Measurements from ENCODE around the gene ZDHHC11.
"Not testable (repeated sequence)": the region's sequence is repeated elsewhere in the genome, so short reads cannot be mapped to it uniquely, and the experiment has no call there.

ZDHHC11 gene

DNA sequence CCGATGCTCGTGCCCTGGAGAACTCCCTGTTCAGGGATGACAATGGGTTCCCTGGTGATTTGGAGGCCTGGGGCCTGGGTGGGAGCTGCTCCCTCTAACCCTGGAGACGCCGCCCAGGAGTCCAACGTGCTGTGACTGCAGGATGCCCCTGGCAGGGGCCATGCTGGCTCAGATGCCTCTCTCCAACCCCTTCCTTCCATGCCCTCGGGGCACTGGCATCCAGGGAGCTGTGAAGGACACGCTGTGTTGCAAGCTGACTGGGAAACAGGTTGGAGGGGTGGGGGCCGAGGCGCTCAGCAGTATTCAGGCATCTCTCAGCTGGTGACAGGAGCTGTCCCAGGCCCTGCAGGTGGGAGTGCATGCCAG, 75.2 kb downstream of the ZDHHC11 start:
- DNase-seq (ENCODE audit: low read depth) = not testable (repeated sequence)

DNA sequence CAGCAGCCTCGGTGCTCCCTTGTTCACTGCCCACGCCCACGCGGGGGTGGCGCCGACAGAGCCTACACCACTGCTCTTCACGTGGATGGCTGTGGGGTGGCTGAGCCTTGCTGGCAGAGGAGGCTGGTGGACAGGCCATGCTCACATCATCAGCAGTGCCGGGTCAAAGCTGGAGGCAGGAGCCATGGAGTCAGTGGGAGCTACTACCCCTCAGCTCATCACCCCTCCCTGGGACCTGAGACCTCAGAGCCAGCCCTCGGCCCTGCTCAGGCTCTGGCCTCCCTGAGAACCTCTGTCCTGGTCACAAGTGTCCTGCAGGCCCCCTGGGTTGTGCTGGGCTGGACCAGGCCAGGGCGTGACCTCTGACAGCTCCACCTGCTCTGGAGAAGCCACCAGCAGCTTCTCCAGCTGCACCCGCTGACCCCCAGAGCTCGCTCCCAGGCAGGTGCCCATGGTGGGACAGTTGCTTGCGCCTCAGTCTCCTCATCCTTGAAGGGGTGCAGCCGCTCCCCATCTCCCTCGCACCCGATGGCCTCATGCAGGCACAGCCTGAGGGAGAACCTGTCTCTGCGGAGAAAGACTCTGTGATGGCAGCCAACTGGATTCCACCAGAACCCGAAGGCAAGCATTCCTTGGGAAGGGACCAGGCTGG, 75.8 kb downstream of the ZDHHC11 start:
- not testable (repeated sequence) for DNase-seq (ENCODE audit: low read depth)

DNA sequence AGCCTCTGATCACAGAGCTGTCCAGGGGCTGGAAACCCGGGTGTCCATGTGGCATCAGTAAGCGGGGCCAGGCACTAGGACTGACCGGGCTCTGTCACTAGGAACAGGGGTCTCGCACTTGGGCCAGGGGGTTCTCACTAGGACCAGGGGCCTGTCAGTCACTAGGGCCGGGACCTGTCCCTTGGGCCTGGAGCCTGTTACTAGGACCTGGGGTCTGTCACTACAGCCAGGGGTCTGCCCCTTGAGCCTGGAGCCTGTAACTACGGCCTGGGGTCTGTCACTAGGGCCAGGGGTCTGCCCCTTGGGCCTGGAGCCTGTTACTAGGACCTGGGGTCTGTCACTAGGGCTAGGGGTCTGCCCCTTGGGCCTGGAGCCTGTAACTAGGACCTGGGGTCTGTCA, 76.5 kb downstream of the ZDHHC11 start:
- not testable (repeated sequence) for DNase-seq (ENCODE audit: low read depth)

DNA sequence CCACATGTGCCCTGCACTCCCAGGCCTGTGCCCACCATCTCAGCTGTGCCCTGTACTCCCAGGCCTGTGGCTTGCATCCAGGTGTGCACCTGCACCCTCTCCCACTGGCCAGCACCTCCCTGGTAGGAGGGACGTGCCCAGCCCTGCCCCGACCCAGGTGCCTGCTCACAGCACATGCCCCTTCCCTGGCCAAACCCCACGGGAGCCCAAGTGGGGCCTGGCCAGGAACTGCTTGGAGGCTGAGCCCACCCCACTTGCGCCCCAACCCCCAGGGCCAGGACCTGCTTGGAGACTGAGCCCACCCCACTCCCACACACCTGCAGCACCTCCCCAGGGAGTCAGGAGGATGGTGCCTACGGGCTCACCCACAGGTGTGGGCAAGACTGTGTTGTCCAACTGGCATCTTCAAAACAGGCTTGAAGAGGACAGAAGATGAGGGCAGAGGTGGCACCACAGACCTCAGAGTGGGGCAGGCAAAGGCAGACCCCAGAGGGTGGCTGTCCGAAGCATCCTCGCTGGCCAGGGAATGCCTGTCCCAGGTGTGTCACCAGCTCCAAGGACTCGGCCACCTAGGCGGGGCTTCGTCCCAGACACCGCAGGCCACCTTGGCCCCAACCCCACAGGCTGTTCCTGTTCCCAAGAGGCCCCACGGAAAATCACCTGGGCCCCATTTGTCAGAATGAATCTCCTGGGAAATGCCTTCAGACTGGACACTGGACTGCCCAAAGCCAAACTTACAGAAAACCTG, 77.1 kb downstream of the ZDHHC11 start:
- no peak for DNase-seq (ENCODE audit: low read depth)

DNA sequence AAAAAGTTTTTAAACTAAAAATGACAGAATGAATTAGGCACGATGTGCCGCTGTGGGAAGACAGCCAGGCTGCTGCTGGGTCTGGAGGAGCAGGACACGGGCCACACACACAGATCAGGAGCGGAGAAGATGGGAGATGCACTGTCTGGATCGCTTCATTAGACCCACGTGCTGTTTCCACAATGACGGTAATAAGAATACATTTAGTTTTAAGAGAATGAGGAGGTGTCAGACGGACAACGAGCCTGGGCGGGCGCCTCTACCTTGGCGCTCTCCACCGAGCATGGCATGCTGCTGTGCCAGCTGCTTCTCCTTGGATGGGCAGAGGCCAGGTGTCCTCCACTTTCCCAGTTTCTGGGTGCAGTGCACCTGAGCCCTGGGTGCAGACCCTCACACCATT, 77.9 kb downstream of the ZDHHC11 start:
- DNase-seq (ENCODE audit: low read depth) = not testable (repeated sequence)

DNA sequence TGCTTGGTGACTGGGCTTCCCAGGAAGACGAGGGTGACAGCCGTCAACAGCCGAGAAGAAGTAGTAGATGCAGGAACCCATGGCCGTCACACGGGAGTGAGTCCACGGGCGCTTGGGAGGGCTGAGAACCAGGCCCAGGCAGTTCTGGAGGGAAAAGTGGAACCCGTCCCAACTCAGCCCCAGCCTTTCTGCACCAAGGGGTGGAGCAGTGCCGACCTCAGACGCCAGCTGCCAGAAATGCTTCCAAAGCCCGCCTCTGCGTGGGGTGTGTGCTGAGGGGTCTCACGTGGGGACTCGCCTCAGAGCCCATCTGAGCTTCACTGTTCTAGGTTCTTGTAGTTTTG, 78.3 kb downstream of the ZDHHC11 start:
- not testable (repeated sequence) for DNase-seq (ENCODE audit: low read depth)

DNA sequence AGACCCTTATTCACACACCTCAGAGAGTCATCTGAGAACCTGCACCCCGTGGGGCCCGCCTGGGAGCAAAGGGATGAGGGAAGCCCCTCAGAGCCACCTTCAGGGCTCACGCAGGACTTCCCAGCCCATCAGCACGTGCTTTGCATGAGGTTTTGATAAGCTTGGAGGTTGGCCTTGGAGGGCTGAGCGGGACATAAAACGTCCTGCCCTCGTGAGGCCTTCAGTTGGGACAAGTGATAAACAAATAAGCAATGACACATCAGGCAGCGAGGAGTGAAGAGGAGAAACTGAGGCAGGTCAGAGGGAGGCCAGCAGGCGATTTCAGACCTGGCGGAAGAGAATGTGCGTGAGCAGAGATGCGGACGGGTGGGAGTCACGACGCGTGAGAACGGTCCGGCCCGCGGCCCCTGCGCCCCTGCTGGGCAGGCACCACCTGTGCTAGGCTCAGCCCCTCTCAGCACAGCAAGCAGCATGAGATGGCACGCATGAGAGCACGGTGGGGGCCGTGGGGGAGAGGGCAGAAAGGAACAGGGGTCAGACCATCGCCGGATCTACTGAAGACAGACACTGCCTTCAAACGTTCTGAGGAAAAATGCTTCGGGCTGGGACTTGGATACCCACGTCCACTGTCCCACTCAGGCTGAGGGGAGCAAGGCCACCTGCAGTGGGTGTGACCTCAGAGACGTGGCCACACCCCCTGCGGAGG, 78.8 kb downstream of the ZDHHC11 start:
- not testable (repeated sequence) for DNase-seq (ENCODE audit: low read depth)

DNA sequence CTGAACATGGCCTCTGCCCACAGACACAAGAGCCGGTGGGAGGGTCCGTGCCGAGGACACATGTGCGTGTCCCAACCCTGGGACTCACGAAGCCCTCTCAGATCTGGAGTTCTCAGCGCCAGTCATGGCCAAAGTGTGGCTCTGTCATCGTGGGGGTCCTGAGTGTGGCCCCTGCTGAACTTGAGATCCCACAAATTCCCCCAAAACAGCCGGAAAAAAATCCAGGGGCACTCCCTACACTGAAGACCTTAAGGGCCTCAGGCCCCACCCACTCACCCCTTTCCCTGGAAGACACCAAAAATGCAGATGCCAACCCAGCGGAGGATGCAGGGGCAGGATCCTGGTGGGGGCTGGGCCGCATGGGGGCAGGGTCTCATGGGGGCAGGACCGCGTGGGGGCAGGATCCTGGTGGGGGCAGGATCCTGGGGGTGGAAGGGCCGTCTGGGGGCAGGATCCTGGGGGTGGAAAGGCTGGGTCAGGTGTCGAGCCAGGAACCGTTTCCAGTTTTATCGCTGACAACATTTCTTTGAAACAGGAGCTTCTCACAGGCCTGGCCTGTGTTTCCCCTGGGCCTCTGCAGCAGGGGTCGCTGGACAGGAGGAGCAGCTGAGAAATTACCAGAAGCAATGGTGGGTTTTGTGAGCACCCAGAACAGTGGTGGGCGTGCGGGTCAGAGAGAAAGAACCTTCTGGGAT, 79.6 kb downstream of the ZDHHC11 start:
- DNase-seq (ENCODE audit: low read depth) = not testable (repeated sequence)

DNA sequence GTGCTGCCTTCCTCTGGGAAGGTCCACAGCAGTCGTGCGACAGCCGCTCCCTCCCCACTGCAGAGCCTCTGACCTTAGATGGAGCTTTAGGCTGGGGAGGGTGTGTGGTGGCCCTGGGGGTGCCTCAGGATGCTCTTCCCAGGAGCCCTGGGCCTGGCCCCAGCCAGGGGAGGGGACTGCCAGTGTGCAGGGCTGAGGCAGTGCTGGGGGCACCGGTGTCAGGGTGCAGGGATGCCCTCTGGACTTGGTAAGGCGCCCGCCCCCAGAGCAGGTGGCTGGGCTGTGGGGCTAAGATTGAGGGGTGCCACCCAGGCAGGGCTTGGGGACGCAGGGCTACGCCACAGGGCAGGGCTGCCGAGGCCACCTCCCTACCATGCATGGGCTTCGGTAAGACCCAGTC, 80.2 kb downstream of the ZDHHC11 start:
- not testable (repeated sequence) for DNase-seq (ENCODE audit: low read depth)

DNA sequence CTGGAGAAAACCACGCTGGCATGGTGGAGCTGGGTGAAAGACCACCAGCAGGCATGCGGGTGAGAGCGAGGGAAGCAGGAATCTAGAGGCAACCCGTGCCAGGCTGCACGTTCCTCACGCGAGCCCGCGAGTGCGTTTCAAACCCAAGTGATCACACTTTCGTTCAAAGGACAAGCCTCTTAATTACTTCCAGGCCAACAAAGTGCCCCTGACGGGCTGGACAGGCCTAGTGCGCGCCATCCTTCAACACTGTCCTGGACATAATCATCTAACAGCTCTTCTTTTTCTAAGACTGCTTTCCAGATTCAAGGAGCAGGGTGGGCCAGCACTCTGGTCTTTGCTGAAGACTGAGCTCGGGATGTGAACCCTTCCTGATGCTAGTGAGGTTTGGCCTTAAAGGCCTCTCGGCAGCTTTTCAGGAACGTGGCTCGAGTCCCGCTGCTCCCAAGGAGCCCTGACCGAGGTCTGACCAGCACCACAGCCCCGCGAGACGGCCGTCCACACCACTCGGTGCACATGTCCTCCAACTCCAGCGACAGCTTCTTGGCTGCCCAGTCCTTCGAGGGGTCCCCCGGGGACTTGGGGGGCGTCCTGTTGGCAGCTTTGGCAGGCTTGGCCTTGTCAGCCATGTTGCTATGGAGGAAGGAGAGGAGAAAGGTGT, 81.2 kb downstream of the ZDHHC11 start:
- DNase-seq (ENCODE audit: low read depth) = not testable (repeated sequence)

DNA sequence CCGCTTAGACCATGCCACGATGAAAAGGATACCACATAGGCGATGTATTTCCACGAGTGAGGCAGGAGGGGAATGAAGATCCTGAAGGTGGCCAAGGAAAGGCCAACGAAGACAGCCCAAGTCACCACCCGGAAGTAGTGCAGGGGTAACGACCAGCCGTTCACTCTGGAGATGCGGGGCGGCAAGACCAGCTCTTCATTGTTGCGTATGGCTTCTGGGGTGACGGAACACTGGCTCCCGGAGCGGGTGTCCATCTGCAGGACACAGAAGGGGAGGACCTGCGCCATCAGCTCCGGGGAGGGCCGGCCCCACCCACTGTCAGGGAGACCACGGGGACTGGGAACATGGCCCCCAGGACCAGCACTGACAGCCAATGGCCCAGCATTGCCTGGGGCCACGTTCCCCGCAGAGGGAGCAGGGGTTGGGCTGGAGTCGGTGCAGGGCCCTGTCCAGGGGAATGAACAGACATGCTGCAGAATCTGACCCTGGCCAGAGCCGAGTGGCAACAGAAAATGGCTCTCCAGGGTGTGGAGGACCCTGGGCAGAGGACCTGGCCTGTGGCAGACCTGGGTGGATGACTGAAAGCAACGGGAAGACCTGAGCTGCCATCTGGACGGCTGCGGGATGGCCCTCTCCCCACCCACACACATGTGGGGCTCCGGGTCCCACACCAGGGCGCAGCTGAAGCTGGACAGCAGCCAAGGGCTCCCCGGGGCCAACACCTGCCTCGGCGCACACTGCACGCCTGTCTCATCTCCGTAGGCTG, 83.9 kb downstream of the ZDHHC11 start:
- DNase-seq (ENCODE audit: low read depth) = no peak

DNA sequence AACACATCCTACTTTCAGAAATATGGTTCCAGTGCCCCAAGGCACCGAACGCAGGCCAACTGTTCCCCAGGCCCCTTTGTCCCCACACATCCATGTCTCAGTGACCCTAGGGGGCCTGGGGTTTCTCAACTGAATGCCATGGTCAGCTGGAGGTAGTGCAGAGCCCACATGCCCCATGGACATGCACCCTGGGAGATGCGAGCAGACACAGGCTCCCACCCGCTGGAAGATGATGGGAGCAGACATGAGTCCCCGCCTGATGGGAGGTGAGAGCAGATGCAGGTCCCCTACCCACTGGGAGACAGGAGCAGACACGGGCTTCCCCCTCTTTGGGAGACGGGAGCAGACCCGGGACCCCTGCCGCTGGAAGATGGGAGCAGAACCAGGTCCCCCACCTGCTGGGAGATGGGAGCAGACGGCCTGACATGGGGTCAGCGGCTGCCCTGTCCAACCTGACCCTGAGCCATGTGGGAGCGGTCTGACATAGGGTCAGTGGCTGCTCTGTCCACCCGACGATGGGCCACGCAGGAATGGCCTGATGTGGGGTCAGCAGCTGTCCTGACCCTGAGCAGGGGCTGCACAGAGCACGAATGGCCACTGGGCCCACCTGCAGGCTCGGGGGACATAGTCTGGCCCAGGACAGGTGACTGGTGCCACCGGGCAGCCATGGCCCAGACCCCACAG, 84.7 kb downstream of the ZDHHC11 start:
- no peak for DNase-seq (ENCODE audit: low read depth)

DNA sequence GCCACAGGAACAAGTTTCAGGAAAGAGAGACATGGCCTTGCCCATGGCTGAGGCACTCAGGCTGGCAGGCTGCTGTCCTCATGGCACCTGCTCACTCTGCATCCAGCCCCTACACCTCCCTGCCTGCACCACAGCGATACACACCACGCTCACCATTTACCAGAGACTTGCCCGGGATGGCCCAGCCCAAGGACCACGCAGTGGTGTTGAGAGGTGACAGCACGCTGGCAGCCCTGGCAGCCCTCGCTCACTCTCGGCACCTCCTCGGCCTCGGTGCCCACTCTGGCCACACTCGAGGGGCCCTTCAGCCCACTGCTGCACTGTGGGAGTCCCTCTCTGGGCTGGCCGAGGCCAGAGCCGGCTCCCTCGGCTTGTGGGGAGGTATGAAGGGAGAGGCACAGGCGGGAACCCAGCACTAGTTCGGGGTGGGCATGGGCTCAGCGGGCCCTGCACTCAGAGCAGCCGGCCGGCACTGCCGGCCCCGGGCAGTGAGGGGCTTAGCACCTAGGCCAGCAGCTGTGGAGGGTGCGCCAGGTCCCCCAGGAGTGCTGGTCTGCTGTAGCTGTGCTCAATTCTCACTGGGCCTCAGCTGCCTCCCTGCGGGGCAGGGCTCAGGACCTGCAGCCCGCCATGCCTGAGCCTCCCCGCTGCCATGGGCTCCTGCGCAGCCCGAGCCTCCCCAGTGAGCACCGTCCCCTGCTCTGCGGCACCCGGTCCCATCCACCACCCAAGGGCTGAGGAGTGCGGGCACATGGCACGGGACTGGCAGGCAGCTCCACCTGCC, 86.6 kb downstream of the ZDHHC11 start:
- no peak for DNase-seq (ENCODE audit: low read depth)

DNA sequence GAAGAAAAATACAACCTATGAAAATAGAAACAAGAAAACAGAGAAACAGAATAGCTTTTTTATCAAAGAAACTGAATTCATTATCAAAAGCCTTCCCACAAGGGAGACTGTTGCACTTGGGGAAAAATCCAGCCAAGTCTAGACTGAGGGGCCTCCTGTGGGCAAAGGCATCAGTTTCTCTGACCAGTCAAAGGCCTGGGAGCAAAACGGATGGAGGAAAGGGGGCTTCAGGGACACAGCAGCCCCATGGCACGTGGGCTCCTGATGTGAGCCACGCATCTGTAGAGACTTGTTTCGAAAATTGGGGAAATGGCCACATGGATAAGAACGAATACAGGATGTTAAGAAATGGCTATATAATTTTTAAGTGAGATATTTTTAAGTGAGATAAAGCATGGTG, 87.4 kb downstream of the ZDHHC11 start:
- DNase-seq (ENCODE audit: low read depth) = no peak

DNA sequence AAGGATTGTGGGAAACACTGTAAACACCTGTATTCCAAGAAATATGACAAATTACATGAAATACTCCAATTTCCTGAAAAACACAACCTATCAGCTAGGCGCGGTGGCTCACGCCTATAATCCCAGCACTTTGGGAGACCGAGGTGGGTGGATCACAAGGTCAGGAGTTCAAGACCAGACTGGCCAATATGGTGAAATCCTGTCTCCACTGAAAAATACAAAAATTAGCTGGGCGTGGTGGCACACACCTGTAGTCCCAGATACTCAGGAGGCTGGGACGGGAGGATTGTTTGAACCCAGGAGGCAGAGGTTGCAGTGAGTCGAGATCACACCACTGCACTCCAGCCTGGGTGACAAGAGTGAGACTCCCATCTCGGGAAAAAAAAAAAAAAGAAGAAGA, 87.8 kb downstream of the ZDHHC11 start:
- DNase-seq (ENCODE audit: low read depth) = not testable (repeated sequence)

DNA sequence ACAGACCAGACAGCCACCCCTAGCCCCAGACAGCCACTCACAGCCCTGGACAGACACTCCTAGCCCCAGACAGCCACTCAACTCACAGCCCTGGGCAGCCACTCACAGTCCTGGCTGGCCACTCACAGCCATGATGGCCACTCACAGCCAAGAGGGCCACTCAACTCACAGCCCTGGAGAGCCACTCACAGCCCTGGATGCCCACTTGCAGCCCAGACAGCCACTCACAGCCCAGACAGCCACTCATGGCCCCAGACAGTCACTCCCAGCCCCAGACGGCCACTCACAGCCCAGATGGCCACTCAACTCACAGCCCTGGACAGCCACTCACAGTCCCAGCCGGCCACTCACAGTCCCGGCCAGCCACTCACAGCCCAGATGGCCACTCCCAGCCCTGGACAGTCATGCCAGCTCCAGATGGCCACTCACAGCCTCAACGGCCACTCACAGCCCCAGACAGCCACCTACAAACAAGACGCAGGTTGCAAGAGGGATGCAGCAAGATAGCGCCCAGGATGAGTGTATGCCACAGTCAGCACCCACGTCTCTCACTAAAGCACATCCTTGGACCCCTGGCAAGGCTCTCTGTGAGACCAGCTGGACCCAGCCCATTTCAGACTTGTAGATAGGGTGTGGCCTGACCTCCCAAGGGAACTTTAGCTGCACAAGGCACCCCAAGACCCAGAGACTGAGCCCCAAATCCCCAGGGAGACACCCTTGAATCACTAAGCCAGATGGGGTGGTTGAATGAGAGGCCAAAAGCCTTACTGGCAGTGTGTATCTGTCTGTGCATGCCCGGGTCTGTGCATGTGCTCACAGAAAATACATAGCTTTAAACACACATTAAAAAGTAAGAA, 88.7 kb downstream of the ZDHHC11 start:
- no peak for DNase-seq (ENCODE audit: low read depth)

DNA sequence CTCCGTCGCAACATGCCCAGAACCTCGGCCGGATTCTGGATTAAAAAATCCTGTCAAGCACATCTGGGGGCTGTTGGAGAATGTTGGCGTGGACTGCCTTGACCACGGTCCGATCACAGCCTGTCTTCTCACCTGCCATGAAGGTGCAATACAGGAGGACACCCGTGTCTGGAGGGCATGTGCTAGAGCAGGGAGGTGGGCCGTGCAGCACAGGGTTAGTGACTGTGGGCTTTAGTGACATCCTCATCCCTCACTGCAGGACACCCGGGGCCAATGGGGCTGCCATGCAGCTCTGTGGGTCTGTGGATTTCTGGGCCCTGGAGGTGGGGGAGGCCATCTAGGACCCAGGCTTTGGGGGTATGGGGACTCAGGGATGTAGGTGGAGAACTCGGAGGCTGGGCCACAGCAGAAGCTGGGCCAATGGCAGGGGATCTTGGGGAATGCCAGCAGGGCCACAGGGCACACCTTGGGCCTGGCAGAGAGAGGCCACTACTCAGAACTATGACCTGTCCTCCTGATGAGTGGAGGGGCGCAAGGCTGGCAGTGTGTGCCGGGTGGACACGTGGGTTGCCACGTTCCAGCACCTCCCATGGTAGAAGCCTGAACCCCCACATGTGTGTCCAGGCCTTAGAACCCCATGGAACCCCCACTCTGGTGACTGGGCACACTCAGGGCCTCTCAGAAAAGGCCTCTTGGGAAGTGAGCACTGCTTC, 89.6 kb downstream of the ZDHHC11 start:
- DNase-seq (ENCODE audit: low read depth) = no peak

DNA sequence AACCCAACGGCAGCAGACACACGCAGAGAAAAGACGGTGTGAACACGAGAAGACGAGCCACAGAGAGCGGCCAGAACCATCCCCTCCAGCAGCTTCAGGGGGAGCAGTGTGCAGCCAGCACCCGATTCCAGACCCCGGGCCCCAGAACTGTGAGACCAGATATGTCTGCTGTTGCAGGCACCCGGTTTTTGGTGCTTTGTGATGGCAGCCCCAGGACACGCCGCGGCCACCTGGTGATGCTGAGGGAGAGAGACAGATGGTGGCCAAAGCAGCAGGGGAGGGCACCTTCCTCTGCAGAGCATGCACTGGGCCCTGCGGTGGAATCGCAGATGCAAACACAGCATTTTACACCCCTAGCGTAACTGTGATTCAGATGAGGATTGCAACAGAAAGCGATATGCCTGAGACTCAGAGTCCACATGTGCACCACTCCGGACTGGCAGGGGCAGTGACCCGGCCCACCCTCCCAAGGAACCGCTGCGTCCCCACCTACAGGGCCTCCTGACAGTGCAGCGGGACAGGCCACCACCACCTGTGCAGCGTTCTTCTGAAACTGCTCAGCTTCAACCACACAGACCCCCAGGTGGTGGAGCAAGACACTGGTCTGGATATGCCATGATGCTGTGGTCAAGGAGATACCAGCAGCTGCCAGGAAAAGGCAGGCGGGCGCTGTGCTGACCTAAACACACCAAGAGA, 90.3 kb downstream of the ZDHHC11 start:
- DNase-seq (ENCODE audit: low read depth) = no peak
